HFFc6 (cell line): ENCODE measurements around the gene HAO1. TPM values are rescaled to one million over a fixed set of nuclear protein-coding genes. Genes with fewer than 3 reads are reported as not detected.

ENCODE experiments used
- DNase-seq: peaks from one replicate; pipeline ENCODE4 v3.0.0-alpha.2; 2018
- H3K27ac Mint-ChIP-seq: 2 replicates; pipeline ENCODE4 v1.8.0; 2020; ENCODE audit warnings: mild to moderate bottlenecking, mixed read lengths
- H3K27me3 Mint-ChIP-seq: 2 replicates; pipeline ENCODE4 v1.8.0; 2021; ENCODE audit warnings: mild to moderate bottlenecking, moderate library complexity, mixed read lengths; ENCODE audit not compliant: insufficient read depth
- H3K36me3 Mint-ChIP-seq: 2 replicates; pipeline ENCODE4 v1.8.0; 2021; ENCODE audit warnings: low read depth, mixed read lengths
- H3K4me1 Mint-ChIP-seq: 2 replicates; pipeline ENCODE4 v1.8.0; 2020; ENCODE audit warnings: low read depth, mixed read lengths
- H3K4me3 Mint-ChIP-seq: 2 replicates; pipeline ENCODE4 v1.8.0; 2020; ENCODE audit warnings: mild to moderate bottlenecking, moderate library complexity, mixed read lengths
- H3K9me3 Mint-ChIP-seq: 2 replicates; pipeline ENCODE4 v1.8.0; 2020; ENCODE audit warnings: mild to moderate bottlenecking, mixed read lengths
- total RNA-seq, 6 experiments: library from RNA; stranded (reverse); fragmentation: NEBNext Ultra II Directional; extraction: Animal tissue kit (Norgen Biotek cat#: 25700); gene quantifications; 2 replicates in 1 of 6; 3 replicates in 5 of 6; pipeline ENCODE4 v1.2.3, GENCODE V29; 2021
- TF ChIP-seq, protein P1 (sequence below): fragments of 200-600 bp; sonication (generic); IDR thresholded peaks from 2 replicates; pipeline ENCODE4 v1.5.0; 2021; ENCODE audit warnings: antibody characterized with exemption, mild to moderate bottlenecking

HAO1 gene
- total RNA-seq, 6 experiments from 2014 or later = not detected

DNA sequence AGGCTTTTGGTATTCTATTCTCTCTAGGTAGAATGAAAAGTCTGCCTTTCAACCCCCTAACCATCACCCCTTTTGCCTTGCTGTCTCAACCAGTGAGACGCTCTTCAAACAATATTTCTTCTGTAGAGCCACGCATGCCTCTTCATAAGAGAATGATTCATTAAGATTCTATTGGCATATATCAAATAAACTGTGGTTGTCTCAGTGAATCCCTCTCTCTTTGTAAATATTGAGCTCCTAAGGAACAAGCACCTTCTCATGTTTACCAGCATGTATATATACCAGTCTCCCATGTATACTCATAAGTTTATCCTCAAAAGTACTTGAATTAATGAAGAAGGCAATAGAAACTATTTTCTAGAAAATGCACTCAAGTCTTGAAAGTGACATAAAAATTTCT is 90.6 kb downstream of the HAO1 start:
- no peaks in the 10 kb centered on the region for H3K36me3 Mint-ChIP-seq
- TF ChIP-seq, protein P1, sequence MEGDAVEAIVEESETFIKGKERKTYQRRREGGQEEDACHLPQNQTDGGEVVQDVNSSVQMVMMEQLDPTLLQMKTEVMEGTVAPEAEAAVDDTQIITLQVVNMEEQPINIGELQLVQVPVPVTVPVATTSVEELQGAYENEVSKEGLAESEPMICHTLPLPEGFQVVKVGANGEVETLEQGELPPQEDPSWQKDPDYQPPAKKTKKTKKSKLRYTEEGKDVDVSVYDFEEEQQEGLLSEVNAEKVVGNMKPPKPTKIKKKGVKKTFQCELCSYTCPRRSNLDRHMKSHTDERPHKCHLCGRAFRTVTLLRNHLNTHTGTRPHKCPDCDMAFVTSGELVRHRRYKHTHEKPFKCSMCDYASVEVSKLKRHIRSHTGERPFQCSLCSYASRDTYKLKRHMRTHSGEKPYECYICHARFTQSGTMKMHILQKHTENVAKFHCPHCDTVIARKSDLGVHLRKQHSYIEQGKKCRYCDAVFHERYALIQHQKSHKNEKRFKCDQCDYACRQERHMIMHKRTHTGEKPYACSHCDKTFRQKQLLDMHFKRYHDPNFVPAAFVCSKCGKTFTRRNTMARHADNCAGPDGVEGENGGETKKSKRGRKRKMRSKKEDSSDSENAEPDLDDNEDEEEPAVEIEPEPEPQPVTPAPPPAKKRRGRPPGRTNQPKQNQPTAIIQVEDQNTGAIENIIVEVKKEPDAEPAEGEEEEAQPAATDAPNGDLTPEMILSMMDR = no peak
- peaks cover 3% of the 10 kb centered on the region for H3K27me3 Mint-ChIP-seq
- peaks cover 26% of the 10 kb centered on the region for H3K4me1 Mint-ChIP-seq
- no peak for DNase-seq
- no peak overlapping the region for H3K27ac Mint-ChIP-seq
- no peak overlapping the region for H3K4me3 Mint-ChIP-seq
- no peaks in the 10 kb centered on the region for H3K9me3 Mint-ChIP-seq

DNA sequence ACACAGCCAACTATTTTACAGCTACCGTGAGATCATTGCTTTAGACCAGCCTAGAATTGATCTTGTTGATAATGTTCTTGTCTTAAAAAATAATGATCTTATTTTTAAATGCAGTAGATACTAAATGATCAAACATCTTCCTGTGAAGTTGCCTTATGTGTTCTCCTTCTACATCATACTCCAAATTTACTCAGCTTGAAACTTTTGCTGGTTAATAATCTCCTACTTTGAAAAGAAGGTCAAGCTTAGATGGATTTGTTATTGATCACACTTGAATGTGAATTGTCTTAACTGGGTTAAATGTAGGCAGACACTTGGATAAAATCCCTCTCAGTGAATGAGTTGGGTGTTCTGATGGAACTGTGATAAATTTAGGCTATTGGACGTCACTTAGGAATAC is 91.9 kb downstream of the HAO1 start:
- Mint-ChIP-seq H3K27ac (no peak overlapping the region), H3K4me3 (no peak overlapping the region), H3K27me3 (peaks cover 3% of the 10 kb centered on the region), H3K4me1 (peaks cover 28% of the 10 kb centered on the region), H3K9me3 (no peaks in the 10 kb centered on the region), H3K36me3 (no peaks in the 10 kb centered on the region)
- no peak for DNase-seq
- TF ChIP-seq, protein P1 = no peak

DNA sequence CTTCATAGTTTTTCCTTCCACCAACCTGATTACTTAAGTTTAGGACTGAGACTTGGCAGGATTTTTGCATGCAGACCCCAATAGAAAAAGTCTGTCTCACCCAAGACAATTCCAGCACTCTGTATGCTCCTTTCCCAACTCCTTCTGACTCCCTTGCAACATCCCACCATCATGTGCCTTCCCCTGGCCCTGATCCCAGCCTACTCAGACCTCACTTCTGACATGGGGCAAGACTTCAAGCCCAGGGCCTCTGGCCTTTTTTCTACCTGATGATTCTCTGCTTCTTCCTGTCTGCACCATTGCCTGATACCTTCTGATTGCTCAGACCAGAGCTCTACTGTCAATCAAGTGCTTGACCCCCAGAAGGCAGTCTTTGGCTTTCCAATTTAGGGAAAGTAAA is 96.6 kb downstream of the HAO1 start:
- H3K27me3 Mint-ChIP-seq = no peaks in the 10 kb centered on the region; the same call in none of the 2 replicates
- peaks cover 37% of the 10 kb centered on the region for H3K4me1 Mint-ChIP-seq
- DNase-seq = no peak
- no peaks in the 10 kb centered on the region for H3K9me3 Mint-ChIP-seq
- no peak overlapping the region for H3K27ac Mint-ChIP-seq
- TF ChIP-seq, protein P1 = no peak
- no peaks in the 10 kb centered on the region for H3K36me3 Mint-ChIP-seq
- H3K4me3 Mint-ChIP-seq = no peak overlapping the region

DNA sequence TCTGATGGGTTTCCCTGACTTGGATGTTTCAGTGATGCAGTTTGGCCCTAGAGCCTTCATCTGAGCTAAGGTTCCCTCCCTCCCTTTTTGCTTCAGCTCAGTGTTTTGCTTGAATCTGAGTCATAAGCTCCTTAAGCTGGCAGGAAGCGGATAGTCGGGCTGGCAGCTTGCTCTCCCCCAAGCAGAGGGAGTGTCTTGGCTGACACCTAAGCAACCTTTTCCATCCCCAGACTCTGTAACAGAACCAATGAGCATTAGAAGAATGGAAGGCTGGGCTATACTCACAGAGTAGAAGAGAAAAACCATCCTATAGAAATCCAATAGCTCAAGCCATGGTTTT is 98.3 kb downstream of the HAO1 start:
- peak; percentile 75 for DNase-seq
- Mint-ChIP-seq H3K4me1 (peaks cover 37% of the 10 kb centered on the region), H3K36me3 (no peaks in the 10 kb centered on the region), H3K27ac (peak overlapping the region; percentile 88), H3K27me3 (no peaks in the 10 kb centered on the region; the same call in 1 of the 2 replicates), H3K9me3 (no peaks in the 10 kb centered on the region), H3K4me3 (peak overlapping the region; percentile 64)
- TF ChIP-seq, protein P1 = no peak

DNA sequence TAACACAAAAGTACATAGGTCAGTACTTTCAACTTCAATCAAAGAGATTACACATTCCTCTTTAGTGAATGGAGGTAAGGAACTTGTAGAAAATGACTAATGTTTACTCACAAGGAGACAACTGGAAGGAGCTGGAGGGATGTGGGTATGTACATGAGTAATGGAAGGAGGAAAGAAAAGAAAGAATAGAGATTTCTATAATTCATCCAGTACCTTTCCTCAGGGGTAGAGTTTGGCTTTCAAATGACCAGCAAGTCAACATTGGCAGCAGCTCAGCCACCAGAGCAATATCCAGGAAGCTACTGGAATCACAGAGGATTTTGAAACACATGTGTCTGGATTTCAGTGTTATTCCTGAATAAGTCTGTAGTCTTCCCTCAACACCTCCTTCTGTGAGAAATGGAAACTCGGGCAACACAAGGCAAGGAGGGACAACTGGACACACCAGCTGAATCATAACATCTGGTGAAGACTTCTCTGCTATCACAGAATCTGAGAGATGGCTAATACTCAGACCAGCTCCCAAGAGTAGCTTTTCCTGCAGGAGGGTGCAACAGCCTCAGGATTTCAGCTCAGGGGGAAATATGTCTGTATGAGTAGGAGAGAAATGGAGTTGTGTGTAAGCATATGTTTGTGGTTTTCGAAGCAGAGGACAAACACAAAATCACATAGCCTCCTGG is 98.8 kb downstream of the HAO1 start:
- peak overlapping the region; percentile 64 for H3K4me3 Mint-ChIP-seq
- TF ChIP-seq, protein P1 = no peak
- peak overlapping the region; percentile 88 for H3K27ac Mint-ChIP-seq
- peak; percentile 75 for DNase-seq
- H3K4me1 Mint-ChIP-seq = peaks cover 37% of the 10 kb centered on the region
- H3K27me3 Mint-ChIP-seq = no peaks in the 10 kb centered on the region; the same call in 1 of the 2 replicates
- H3K9me3 Mint-ChIP-seq = no peaks in the 10 kb centered on the region
- no peaks in the 10 kb centered on the region for H3K36me3 Mint-ChIP-seq
